ELR (cell line): ENCODE measurements around the gene GAB2.

Experiments used
- DNase-seq: peaks from one replicate; pipeline ENCODE4 v3.0.0-alpha.2; 2015; ENCODE audit warnings: low read depth

Gene GAB2

GRCh38 chr11:78400702-78401101 lies 16.9 kb downstream of the GAB2 start:
- no peak for DNase-seq

- DNase-seq: no peak
Observed at GRCh38 chr11:78400116-78400515, 17.5 kb downstream of the GAB2 start.

DNA sequence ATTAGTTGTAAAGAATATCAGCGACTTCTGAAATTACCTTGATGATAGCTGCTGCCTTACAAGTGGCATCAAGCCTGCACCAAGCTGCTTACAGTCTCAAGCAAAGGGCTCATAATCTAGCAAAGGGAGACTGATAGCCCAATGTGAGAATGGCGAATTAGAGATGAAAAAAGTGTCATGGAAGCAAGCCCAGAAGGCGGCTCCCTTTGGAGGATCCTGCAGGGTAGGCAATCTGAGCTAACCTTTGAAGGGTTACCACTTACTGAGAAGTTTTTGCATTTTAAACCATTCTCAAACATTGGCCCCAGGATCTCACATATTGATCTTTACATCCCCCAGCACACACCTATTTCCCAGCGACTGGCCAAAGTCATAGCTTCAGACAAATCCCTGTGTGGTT lies 18.5 kb downstream of the GAB2 start:
- no peak for DNase-seq

- DNase-seq: no peak
Observed at GRCh38 chr11:78398715-78399114, 18.9 kb downstream of the GAB2 start.

GRCh38 chr11:78397398-78397797 lies 20.2 kb downstream of the GAB2 start:
- DNase-seq: no peak

- no peak for DNase-seq
Observed at GRCh38 chr11:78395597-78395996, 22.0 kb downstream of the GAB2 start.

DNA sequence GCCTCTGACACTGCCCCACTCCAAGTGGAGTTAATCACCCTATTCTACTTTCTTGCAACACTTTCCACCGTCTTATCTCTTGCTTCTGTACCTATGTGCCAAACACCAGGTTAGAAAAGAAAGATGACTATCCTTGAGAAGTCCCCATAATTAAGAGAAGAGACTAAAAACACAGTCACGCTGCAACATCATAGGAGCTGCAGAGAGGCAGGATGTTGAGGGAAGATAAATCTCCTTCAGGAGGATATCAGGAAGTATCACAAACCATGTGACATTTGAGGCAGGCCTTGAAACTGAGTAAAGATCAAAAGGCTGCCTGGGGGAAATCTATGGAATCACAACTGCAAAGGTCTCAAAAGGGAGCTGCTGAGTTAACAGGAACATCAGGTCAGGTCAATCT lies 24.8 kb downstream of the GAB2 start:
- DNase-seq: no peak

- no peak for DNase-seq
Observed at GRCh38 chr11:78391424-78391823, 26.2 kb downstream of the GAB2 start.

- DNase-seq: no peak
Observed at GRCh38 chr11:78390809-78391208, 26.8 kb downstream of the GAB2 start.

GRCh38 chr11:78386215-78386941 lies 31.2 kb downstream of the GAB2 start:
- no peak for DNase-seq

DNA sequence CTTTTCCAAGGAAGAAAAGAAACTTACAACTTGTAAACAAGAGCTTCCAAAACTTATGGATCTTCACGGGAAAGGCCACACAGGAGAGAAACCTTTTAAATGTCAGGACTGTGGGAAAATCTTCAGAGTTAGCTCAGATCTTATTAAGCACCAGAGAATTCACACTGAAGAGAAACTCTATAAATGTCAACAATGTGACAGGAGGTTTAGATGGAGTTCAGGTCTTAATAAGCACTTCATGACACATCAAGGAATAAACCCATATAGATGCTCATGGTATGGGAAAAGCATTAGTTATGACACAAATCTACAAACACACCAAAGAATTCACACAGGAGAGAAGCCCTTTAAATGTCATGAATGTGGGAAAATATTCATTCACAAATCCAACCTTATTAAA lies 32.4 kb downstream of the GAB2 start:
- DNase-seq: no peak

DNA sequence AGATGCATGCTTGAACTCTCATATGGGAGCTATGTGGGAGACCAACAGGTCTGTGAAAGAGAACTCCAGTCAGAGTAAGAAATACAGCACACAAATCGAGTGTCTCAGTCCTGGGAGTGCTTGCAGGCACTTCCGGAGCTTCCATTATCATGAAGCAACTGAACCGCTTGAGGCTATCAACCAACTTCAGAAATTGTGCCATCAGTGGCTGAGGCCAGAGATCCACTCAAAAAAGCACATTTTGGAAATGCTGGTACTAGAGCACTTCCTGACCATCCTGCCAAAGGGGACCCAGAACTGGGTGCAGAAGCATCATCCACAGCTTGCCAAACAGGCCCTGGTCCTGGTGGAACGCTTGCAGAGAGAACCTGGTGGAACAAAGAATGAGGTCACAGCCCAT lies 33.4 kb downstream of the GAB2 start:
- no peak for DNase-seq

DNA sequence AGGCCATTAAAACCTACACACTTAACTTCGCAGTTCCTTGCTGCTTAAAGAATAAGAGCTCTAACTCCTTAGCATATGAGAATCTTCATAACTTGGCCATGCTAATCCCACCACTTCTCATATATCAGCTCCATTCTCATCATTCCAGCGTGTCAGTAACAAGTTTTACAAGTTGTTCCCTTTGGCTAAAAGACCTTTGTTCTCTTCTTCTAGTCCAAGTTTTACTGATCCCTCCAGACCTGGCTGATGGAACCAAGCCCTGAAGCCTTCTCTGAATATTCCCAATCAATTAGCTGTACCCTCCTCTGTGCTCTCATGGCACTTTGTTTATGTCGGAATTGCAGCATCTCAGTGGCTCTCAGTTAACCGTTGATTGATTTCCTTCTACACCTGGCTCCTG lies 35.8 kb downstream of the GAB2 start:
- DNase-seq: no peak

GRCh38 chr11:78380615-78381051 lies 37.0 kb downstream of the GAB2 start:
- no peak for DNase-seq

DNA sequence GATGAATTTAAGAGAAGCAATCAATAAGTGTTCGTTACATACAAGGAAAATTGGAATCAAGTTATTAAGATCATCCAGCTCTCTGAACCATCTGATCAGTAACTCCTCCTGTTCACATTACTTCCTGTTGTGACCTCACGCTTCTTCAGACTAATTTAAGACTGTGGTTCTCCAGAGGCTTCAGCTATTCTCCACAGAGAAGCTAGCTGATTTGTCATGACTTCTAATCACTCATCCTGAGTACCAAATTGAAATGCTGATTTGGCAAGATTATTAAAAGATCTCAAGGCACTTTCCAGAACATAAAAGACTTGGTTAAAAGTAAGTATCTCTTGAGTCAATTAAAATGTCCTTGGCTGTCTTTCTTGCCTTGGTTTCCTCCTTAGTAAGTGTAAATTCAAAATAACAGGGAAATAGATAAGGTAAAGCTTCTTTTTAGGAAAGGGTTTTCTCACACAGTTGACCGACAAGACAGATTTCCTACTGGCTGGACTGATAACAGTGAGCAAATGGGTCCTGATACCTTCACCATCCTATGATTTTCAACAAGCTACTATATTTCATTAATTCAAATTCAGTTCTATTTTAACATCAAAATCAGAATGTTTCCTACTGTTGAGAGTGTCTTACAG lies 38.5 kb downstream of the GAB2 start:
- no peak for DNase-seq

- DNase-seq: no peak
Observed at GRCh38 chr11:78377625-78378418, 39.8 kb downstream of the GAB2 start.

DNA sequence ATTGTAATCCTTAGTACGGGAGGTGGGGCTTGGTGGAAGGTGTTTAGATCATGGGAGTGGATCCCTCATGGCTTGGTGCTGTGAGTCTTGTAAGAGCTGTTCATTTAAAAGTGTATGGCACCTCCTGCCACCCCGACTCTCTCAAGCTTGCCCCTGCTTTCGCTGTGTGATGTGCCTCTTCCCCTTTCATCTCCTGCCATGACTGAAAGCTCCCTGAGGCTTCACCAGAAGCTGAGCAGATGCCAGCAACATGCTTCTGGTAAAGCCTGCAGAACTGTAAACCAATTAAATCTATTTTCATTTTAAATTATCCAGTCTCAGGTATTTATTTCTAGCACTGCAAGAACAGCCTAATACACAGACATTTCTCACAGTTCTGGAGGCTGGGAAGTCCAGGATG lies 40.8 kb downstream of the GAB2 start:
- DNase-seq: no peak

DNA sequence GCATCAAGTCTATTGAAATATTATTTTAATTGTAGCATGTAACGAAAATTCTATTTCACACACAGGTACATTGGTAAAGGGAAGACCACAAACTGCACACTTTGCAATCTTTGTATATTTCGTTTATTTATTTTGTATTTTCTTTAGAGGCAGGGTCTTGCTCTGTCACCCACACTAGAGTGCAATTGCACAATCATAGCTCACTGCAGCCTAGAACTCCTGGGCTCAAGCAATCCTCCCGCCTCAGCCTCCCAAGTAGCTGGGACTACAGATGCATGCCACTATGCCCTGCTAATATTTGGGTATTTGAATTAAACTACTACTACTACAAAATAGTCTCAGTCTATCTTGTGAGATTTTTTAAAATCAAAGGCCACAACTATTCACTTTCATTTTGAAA lies 42.7 kb downstream of the GAB2 start:
- DNase-seq: no peak

DNA sequence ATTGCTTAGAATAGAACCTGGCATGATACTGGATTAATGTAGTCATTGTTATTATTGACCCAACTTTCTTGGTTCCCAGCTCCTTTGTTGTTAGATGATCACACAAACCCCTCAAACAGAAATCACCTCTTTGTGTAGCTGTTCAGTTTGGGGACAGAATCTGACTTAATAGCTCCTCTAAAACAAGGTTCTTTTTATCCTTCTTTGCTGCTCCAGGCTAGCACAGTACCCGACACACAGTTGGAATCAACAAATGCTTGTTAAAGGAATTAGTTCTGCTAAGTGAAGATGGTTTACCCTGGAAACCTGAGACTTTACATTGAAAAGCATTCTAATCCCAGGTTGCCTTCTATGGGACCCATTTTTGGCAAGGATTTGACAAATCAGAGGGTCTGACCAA lies 43.9 kb downstream of the GAB2 start:
- DNase-seq: no peak

GRCh38 chr11:78372114-78372768 lies 45.4 kb downstream of the GAB2 start:
- DNase-seq: no peak

DNA sequence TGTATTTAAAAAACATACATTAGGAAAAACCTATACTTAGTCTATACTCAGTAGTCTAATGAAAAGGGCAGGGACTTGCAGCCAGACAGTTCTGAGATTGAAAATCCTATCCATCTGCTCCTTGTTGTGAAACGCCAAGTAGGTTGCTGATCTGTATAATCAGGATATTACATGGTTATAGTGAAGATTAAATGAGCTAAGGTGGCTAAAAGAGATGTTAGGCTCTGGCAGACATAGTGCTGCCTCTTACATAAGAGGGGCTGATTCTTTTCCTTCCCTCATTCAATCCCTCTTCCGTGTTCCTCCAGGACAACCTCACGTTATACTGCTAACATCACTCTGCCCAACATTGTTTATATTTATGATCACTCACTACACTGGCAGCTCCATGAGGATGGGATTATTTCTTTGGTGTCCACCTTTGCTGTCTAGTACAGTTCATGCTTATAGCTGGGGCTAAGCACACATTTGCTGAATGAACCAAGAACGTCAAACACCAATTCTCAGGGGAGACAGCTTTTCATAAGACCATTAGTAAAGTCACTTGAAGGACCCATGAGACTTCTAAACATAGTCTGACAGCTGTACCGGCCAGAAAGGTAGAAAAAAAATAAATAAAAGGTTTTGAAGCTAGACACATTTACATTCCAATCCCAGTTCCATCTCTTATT lies 46.3 kb downstream of the GAB2 start:
- no peak for DNase-seq
